ENCODE measurements around the gene KCND1. TPM values are rescaled to one million over a fixed set of nuclear protein-coding genes. Genes with fewer than 3 reads are reported as not detected.

Gene KCND1
- total and polyA plus RNA-seq, 2 of the 4 experiments (the other 2 are of a cell fraction) = 0.36 to 1.8 TPM

- H3K9me3 ChIP-seq (ENCODE audit: control insufficient read depth, insufficient read depth, low read length) = no peaks in the 10 kb centered on the region
- no peak overlapping the region for H2BK20ac ChIP-seq (ENCODE audit: low read depth, low read length)
- no peak overlapping the region for H2AFZ ChIP-seq (replicated peaks; ENCODE audit: low read length, poor library complexity)
- H3K36me3 ChIP-seq (ENCODE audit: control insufficient read depth, insufficient read depth, low read length) = peaks cover 13% of the 10 kb centered on the region
- no peak overlapping the region for H3K4me2 ChIP-seq (ENCODE audit: low read depth, low read length)
- 0 out of 2 replicates have a peak, but pooled peaks cover 2% of the 10 kb centered on the region for H3K4me1 ChIP-seq (ENCODE audit: control insufficient read depth, insufficient read depth, low read length)
- dilution Hi-C loops (cut with HindIII; ENCODE audit: low sequenced_read_pairs, unreplicated experiment) = no loop called here
- H4K5ac ChIP-seq (ENCODE audit: low read depth, low read length) = no peak overlapping the region
- H4K91ac ChIP-seq (ENCODE audit: insufficient read depth, low read depth, low read length) = no peak overlapping the region
- intact Hi-C loops (cut with micrococcal nuclease) = no loop called here
- no peak overlapping the region for H3K14ac ChIP-seq (replicated peaks; ENCODE audit: low read depth, low read length)
- no peak for TF ChIP-seq MAZ (IDR thresholded peaks at IDR 0.05; ENCODE audit: borderline replicate concordance, low read depth, low read length)
- POLR2A ChIA-PET (ENCODE audit: unreplicated experiment) = no interaction called here
- no peak overlapping the region for H2BK5ac ChIP-seq (ENCODE audit: low read depth, low read length, poor library complexity, severe bottlenecking)
- H3K23ac ChIP-seq (ENCODE audit: low read depth, low read length) = no peak overlapping the region
- no TSS peak for BruUV-seq (replicated peaks)
- no peak overlapping the region for H2BK15ac ChIP-seq (ENCODE audit: low read depth, low read length)
- no peaks in the 10 kb centered on the region for H3K27me3 ChIP-seq (ENCODE audit: control insufficient read depth, insufficient read depth, low read length)
- no peak overlapping the region for H3K27ac ChIP-seq (ENCODE audit: insufficient read depth, low read length)
- no peak overlapping the region for H3K18ac ChIP-seq (ENCODE audit: low read depth, low read length)
- no peaks in the 10 kb centered on the region for H3K79me1 ChIP-seq (ENCODE audit: low read depth in 1 of 2, low read length in 2 of 2)
- DNase-seq = no peak
- no peak overlapping the region for H3K56ac ChIP-seq (ENCODE audit: extremely low read depth, insufficient read depth, low read length)
- CTCF ChIA-PET = no interaction called here
- no peak overlapping the region for H2AK9ac ChIP-seq (replicated peaks; ENCODE audit: low read depth, low read length, poor library complexity)
- H3K4ac ChIP-seq (ENCODE audit: low read depth, low read length) = no peak overlapping the region
- in situ Hi-C loops (cut with MboI; ENCODE audit: low sequenced_read_pairs) = no loop called here
- ATAC-seq (ENCODE audit: low read depth) = no peak
- H3K9ac ChIP-seq (ENCODE audit: low read depth, low read length) = no peak overlapping the region
- no peak overlapping the region for H2BK120ac ChIP-seq (ENCODE audit: low read depth, low read length)
- no peak overlapping the region for H2AK5ac ChIP-seq (ENCODE audit: low read depth, low read length)
- H4K8ac ChIP-seq (ENCODE audit: low read depth in 2 of 2, low read length in 2 of 2) = no peak overlapping the region
- H4K20me1 ChIP-seq (ENCODE audit: insufficient read depth, low read length) = no peaks in the 10 kb centered on the region
- WGBS, 2 experiments (ENCODE audit: extremely low coverage in 2 of 2, insufficient read length in 1 of 2) = 83% methylated on average over 2 of the region's 5 CpGs; no CpG with 5 or more reads in 1 of the 2 experiments
- H3K4me3 ChIP-seq (ENCODE audit: insufficient read depth, low read depth, low read length) = no peak overlapping the region
- no peaks in the 10 kb centered on the region for H3K9me1 ChIP-seq (ENCODE audit: insufficient read depth, low read length)
These were observed 3.9 kb upstream of the KCND1 start for GRCh38 chrX:48975541-48975940.

Data from IMR-90 (cell line).